NCI-H2196 (cell line): ENCODE measurements around the gene IQCN.

Experiments
- DNase-seq: peaks from one replicate; lab custom pipeline; 2025; ENCODE audit not compliant: unreplicated experiment; lab: John Stamatoyannopoulos, UW

Gene IQCN

GRCh38 chr19:18239303-18239702 lies 34.9 kb downstream of the IQCN start:
- DNase-seq = no peak

DNA sequence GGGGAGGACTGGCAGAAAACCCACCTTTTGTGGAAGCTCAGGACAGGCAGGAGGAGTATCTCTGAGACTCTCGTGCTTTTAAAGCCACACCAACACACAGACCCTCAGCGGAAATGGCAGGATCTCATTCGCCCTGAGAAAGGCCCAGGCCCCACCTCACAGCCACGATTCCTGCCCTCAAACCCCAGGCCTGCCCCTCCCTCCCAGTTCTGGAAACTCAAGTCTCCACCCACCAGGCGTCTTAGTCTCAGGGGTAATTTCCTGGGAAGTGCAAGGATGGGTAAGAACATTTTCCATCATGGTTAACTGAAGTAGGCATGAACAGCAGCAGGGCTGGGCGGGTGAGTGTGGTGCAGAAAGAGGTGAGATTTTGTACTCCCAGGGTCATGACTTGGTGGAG lies 40.1 kb downstream of the IQCN start:
- no peak for DNase-seq

- DNase-seq = peak; percentile 58
Measured at GRCh38 chr19:18233224-18233825, 40.9 kb downstream of the IQCN start.

GRCh38 chr19:18232540-18233223 lies 41.6 kb downstream of the IQCN start:
- DNase-seq = peak; percentile 65

- no peak for DNase-seq
Measured at GRCh38 chr19:18231775-18232174, 42.5 kb downstream of the IQCN start.

- DNase-seq = no peak
Measured at GRCh38 chr19:18230941-18231734, 43.1 kb downstream of the IQCN start.

GRCh38 chr19:18229915-18230314 lies 44.3 kb downstream of the IQCN start:
- no peak for DNase-seq

GRCh38 chr19:18229474-18229873 lies 44.8 kb downstream of the IQCN start:
- DNase-seq = no peak

DNA sequence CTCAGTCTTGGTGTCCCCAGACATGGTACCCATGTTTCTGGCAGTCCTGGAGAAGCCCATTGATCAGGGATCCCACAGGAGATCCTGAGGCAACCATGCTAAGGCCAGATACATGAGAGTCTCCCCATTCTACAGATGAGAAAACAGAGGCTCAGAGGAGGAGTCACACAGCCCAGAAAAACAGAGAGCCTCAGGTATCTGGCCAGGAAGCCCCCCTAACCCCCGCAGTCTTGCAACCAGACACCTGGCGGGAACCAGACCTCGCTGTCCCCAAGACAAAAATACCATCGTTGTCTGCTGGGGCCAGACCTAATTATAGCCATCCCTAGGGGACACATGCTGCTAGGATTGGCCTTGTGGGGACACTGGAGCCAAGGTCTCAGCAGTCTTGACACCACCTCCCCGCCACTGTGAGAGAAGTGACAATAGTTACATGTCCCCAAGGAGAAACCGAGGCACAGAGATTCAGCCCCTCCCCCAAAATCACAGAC lies 46.4 kb downstream of the IQCN start:
- DNase-seq = no peak

DNA sequence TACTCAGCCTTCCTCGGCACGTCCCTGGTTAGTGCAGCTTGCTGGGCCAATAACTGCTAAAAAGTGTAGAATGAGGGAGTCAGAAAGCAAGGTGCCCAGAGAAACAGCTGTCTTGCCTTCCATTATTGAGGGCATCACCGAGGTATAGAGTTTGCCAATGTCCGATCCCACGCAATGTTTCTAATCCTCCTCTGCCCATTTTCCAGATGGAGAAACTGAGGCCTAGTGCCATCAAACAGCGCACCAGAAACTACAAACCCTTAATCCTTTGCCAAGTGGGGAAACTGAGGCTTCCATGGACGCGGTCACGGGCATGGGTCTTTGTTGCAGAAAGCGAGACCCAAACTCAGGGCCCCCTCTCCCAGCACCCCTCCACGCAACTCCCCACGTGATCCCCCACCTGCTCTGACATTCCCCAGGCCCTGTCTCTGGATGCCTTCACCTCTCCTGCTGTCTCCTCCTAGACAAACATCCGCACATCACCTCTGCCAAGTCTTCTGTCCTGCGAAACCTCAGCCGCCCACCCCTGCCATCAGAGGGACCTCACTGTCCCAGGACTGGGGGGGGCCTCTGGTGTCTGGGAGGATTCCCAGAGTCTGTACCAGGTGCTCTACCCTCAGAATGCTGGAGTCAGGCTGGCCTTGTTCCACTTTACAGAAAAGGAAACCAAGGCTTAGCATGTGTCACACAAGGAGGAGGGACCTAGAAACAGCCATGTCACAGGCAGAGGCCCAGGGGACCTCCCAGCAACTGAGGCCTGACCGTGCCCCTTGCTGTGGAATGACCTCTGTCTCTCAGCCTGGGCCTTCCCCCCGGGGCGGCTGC lies 47.1 kb downstream of the IQCN start:
- DNase-seq = no peak

DNA sequence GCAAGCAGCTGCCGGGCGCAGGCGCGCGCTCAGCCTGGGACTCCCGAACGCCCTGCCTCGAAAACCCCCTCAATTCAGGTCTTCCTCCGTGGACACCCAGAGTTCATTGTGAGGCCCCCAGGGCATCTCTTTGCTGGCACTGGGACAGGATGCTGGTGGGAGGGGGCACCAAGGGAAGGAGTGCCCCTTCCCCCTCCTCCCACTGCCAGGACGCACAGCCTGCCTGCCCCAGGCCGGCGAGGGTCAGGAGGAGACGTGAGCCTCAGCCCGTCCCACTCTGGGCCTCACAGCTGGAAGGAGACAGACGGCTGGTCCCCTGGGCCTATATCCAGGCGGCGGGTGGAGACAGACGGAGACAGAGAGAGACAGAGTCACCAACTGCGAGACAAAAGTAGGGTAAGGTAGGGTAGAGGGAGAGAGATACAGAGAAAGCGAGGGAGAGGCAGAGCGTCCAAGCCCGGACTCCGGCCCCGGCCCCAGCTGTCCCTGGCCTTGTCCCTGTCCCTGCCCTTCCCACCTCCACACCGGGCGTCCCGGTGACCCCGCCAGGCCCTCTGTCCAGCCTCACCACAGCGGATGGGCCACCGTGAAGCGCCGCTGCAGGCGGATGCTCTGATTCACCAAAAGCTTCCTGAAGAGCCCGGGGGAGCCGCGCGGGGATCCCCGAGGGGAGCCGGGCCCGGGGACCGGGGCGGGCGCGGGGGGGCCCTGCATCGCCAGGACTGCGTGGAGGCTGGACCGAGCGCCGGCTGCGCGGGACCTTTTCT lies 48.4 kb downstream of the IQCN start, which contains the start of gene PDE4C:
TSS of gene PDE4C (minus strand) at position 737 of the 767 bp plus-strand sequence. CDS start at position 714, 23 bp downstream.
- DNase-seq = no peak

DNA sequence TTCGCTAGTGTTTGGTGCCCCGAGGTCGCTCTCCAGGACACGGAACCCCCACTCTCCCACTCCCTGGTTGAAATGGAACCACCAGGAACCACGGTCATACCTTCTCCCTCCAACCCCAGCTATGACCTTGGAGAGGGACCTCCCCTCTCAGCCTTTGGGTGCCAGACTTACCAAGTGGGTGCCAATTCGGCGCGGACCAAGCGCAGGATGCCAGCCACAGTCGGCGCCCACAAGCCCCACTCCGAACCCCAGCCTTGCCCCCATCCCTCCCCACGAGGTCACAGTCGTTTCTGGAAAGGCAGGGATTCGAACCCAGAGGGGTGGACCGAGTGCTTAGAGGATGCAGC lies 48.9 kb downstream of the IQCN start:
- DNase-seq = no peak

DNA sequence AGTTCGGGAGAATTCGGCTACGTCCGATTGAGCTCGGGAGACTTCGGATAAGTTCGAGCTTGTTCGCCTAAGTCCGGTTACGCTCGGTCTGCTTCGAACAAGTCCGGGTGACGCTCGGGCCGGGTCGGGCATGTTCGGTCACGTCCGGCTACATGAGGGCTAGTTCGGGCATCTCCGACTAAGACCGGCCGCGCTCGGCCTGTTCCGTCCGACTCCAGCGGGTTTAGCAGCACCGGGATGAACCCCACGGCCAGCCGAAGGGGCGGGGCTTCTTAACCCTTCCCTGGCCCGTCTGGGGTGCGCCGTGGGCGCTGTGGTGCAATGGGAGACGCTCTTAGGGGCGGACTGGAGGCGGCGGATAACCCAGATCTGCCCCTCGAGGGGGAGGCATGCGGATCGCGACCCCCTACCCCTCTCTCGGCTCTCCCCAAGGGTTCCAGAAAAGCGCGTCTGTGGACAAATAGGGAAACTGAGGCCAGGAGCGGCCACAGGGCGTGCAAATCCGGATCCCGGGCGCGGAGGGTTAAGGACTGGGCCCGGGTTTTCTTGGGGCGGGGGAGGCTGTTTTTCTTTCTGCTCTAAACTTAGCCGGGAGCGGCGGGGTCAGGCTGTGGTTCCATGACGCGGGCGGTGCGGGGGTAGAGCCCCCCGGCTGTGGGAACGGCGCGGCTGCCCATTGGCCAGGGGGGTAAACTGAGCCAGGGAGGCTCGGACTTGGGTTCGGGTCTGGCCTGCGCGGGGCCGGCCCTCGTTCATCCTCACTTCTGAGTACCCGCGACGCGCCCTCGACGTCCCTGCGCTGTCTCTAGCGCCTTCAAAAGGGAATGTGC lies 49.5 kb downstream of the IQCN start:
- peak; percentile 99 for DNase-seq

DNA sequence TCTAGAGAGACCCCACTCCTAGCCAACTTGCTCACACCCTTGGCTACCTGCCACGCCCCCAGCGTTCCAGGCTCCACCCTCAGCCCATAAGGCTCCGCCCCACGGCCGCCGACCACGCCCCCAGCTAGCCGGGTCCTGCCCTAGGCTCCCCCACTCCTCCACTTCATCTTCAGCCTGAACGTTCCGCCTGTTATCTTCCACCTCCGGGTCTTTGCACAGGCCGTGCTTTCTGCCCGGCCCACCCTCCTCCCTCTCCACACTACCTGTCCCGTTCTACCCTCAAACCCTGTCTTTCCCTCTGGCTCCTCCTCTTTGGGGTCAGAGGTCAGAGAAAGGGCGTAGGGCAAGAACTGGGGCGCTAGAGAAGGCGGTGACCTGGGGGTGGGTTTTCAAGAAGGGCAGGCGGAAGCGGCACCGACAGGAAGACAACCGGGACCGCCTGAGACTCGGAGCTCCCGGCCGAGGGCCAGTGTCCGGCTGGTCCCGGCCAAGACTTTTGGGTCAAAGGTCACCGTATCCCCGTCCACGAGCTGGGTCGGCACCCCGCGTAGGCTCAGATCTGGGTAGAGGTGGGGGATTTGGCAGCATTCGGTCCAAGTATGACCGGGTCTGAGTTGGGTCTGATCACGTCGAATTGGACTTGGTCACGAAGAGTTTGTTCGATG lies 50.3 kb downstream of the IQCN start:
- DNase-seq = peak; percentile 67

- DNase-seq = no peak
Measured at GRCh38 chr19:18221815-18222725, 52.2 kb downstream of the IQCN start.

DNA sequence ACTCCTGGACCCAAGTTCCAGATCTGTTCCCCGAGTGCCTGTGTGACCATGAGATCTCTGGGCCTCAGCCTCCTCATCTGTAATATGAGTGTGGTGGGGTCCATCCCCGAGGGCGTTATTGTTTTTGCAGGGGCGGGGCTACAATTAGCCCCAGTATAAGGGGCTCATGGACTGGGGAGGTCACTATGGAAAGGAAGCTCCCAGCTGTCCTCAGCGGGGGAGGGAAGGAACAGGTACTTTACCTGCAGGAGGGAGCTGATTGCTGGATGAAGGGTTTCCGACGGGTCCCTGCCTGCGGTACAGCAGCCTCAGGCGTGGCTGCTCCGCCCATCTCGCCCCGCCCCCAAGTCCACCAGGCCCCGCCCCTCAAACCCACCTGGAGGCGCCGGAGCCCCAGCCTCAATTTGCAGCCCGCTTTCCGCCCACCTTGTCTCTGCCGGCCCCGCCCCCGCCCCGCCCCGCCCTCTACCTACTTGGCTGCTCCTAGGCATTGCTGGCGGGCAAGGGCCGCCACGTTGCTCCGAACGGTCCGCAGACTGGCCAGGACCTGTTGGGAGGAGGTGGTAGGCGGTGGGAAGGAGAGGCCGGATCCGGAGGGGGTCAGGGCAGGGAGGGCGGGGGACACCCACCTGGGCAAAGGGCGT lies 53.5 kb downstream of the IQCN start:
- no peak for DNase-seq

DNA sequence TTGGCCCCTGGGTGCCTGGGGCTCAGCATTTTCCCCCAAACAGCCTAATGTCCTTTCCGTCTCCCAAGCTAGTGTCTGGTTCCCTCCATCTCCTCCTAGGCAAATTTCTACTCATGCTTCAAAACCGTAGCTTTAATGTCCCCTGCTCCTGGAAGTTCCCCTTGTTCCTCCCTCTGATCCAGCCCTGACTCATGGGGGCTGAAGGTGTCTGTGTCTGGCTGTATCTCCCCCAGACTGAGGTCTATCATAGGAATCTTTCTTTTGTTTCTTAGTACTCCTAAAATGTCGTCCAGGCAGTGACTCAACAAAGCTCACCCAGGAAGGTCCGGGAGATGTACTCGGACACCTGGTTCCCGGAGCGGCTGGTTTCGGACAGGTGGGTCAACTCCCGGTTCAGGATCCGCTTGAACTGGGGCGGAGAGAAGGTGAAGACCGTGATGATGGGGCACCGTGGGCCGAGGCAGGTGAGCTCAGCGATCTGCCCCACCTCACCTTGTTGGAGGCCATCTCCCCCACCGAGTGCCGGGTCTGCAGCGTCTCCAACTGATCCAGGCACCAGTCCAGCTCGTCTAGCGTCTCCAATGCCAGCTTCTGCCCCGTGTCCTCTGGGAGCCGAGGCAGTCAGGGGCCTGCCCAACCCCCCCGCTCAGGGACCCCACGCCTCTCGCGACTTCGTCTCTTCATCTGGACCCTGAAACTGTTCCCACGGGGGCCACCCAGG lies 54.2 kb downstream of the IQCN start:
- no peak for DNase-seq
